C4-2B (cell line): ENCODE measurements around the gene SOCS3.

Experiments used
- CTCF ChIP-seq: fragments of 450-650 bp; conservative IDR thresholded peaks from 2 replicates; pipeline ENCODE4 v1.5.1; 2017; ENCODE audit warnings: mild to moderate bottlenecking
- ZFX ChIP-seq: fragments of 450-650 bp; IDR thresholded peaks from 2 replicates; pipeline ENCODE4 v1.6.1; 2017

- no peak for TF ChIP-seq CTCF
- no peak for TF ChIP-seq ZFX
These were observed at the start of gene SOCS3 for GRCh38 chr17:78359997-78360370.
